Adipocyte (in vitro differentiated cells): Measurements from ENCODE around the gene AASDHPPT.

Source experiments
- DNase-seq: peaks from one replicate; pipeline ENCODE4 v3.0.0-alpha.2; 2015; ENCODE audit warnings: low read depth
- H3K27me3 ChIP-seq: replicated peaks from 2 replicates; pipeline ENCODE4 v1.7.0; 2013; ENCODE audit warnings: mild to moderate bottlenecking, low read length, moderate library complexity; ENCODE audit not compliant: control insufficient read depth, insufficient read depth
- H3K36me3 ChIP-seq: 2 replicates; pipeline ENCODE4 v1.7.0; 2013; ENCODE audit warnings: low read length, mild to moderate bottlenecking, moderate library complexity; ENCODE audit not compliant: control insufficient read depth, insufficient read depth, severe bottlenecking
- H3K4me1 ChIP-seq: 2 replicates; pipeline ENCODE4 v1.7.0; 2013; ENCODE audit warnings: mild to moderate bottlenecking, low read length, moderate library complexity; ENCODE audit not compliant: control insufficient read depth, insufficient read depth
- H3K4me3 ChIP-seq: 2 replicates; pipeline ENCODE4 v1.7.0; 2013; ENCODE audit warnings: mild to moderate bottlenecking, low read length, moderate library complexity
- H3K9ac ChIP-seq: 2 replicates; pipeline ENCODE4 v1.7.0; 2013; ENCODE audit warnings: mild to moderate bottlenecking, low read length, moderate library complexity
- H3K9me3 ChIP-seq: 2 replicates; pipeline ENCODE4 v1.7.0; 2013; ENCODE audit warnings: mild to moderate bottlenecking, low read length, moderate library complexity; ENCODE audit not compliant: control insufficient read depth

AASDHPPT gene

DNA sequence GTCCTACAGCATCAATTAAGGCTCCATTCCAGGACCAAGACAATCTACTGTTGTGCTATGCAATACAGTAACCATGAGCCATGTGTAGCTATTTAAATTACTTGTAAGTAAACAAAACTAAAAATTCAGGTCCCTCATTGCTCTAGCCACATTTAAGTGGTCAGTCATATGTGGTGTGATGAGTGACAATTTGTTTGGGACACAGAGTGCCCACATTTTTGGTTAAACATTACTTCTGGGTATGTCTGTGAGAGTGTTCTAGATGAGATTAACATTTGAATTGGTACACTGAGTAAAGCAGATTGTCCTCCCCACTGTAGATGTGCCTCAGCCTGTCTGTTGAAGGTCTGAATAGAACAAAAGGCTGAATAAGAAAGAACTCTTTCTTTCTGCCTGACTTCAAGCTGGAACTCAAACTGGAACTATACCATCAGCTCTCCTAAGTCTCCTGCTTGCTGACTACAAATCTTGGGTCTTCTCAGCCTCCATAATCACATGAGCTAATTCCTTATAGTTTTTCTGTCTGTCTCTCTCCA, 16.1 kb upstream of the AASDHPPT start:
- no peaks in the 10 kb centered on the region for H3K36me3 ChIP-seq
- no peak for DNase-seq
- no peak overlapping the region for H3K4me3 ChIP-seq
- no peaks in the 10 kb centered on the region for H3K4me1 ChIP-seq
- H3K9me3 ChIP-seq, result no peaks in the 10 kb centered on the region
- no peaks in the 10 kb centered on the region for H3K27me3 ChIP-seq
- H3K9ac ChIP-seq, result no peak overlapping the region

DNA sequence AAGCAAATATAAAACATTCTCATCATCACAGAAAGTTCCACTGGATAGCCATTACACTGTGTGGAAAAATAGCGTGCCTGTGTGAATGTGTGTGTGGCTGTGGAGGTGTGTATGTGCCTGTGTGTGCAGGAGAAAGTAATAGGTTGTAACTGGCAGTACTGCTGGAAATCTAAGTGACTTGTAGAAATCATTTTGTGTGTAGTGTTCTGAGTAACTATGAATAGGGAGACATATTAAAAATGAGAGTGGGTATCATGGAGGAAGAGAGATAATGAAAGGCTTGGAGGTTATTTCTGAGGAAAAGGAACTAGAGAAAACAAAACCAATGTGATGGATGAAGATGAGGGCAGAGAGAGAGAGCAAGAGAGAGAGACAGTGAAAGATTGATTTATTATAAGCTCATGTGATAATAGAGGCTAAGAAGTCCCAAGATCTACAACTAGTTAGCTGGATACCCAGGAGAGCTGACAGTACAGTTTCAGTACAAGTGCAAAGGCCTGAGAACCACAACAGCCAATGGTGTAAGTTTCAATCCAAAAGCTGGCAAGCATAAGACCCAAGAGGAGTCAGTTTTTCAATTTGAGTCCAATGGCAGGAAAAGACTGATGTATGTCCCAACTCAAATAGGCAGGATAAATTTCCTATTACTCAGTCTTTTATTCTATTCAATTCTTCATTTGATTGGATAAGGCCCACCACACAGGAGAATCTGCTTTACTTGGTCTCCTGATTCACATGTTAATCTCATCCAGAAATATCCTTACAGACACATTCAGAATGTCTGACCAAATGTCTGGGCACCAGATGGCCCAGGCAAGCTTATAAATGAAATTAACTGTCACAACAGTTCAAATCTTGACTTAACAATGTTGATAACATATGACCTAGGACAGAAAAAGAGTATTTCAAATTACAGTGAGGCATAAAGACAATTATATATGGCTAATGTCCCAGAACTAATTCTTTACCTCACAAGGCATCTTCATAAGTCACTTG, 15.2 kb upstream of the AASDHPPT start:
- no peaks in the 10 kb centered on the region for H3K4me1 ChIP-seq
- no peak overlapping the region for H3K4me3 ChIP-seq
- H3K9me3 ChIP-seq, result no peaks in the 10 kb centered on the region
- H3K36me3 ChIP-seq, result no peaks in the 10 kb centered on the region
- no peaks in the 10 kb centered on the region for H3K27me3 ChIP-seq
- H3K9ac ChIP-seq, result no peak overlapping the region
- no peak for DNase-seq

DNA sequence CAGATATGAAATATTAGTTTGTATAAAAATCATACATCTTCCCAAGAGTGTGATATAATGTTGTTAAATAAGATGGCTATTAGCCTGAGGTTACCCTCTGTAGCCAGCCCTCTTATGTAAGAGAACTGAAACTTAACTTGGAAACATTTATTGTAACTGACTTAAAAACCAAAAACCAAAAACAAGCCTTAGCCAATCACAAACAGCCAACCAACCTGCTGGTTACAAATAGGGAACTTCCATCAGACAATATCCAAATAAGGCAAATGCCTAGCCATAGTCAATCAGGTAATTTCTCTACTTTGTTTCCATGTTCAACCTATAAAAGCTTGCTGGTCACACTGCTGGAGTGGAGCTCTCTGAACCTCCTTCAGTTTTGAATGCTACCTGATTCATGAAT, 14.5 kb upstream of the AASDHPPT start:
- no peak overlapping the region for H3K4me3 ChIP-seq
- no peaks in the 10 kb centered on the region for H3K9me3 ChIP-seq
- no peak for DNase-seq
- no peaks in the 10 kb centered on the region for H3K4me1 ChIP-seq
- no peaks in the 10 kb centered on the region for H3K36me3 ChIP-seq
- no peak overlapping the region for H3K9ac ChIP-seq
- H3K27me3 ChIP-seq, result no peaks in the 10 kb centered on the region

DNA sequence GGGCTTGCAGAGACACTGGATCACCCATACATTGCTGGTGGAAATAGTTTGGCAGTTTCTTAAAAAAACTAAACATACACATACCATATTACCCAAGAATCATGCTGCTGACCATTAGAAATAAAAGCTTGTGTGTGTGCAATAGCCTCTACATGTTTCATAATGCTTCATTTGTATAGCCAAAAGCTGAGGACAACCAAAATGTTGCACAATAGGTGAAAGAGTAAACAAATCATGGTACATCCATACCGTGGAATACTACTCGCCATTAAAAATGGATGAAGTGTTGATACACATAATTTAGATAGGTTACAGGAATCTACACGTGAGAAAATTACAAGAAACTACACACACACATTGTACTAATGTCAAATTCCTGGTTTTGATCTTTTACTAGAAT, 6.9 kb upstream of the AASDHPPT start:
- Histone ChIP-seq H3K9me3 (peaks cover 3% of the 10 kb centered on the region), H3K27me3 (no peaks in the 10 kb centered on the region), H3K4me1 (no peaks in the 10 kb centered on the region), H3K4me3 (no peak overlapping the region), H3K9ac (no peak overlapping the region), H3K36me3 (no peaks in the 10 kb centered on the region)
- no peak for DNase-seq

DNA sequence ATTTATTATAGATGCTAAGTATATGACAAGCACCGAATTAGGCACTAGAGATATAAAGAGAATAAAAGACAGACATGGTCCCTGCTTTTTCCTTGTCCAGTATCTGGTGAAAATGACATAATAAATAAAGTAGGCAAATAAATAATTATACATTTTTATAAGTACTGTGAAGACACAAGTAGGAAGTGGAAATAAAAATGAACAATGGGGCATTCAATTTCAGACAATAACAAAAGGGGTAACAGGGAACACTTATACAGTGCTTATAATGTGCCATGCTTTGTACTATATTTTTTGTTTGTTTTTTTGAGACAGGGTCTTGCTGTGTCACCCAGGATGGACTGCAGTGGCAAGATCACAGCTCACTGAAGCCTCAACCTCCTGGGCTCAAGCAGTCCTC, 4.7 kb upstream of the AASDHPPT start:
- peaks cover 3% of the 10 kb centered on the region for H3K9me3 ChIP-seq
- H3K4me1 ChIP-seq, result no peaks in the 10 kb centered on the region
- H3K36me3 ChIP-seq, result no peaks in the 10 kb centered on the region
- DNase-seq, result no peak
- no peak overlapping the region for H3K4me3 ChIP-seq
- no peak overlapping the region for H3K9ac ChIP-seq
- no peaks in the 10 kb centered on the region for H3K27me3 ChIP-seq

DNA sequence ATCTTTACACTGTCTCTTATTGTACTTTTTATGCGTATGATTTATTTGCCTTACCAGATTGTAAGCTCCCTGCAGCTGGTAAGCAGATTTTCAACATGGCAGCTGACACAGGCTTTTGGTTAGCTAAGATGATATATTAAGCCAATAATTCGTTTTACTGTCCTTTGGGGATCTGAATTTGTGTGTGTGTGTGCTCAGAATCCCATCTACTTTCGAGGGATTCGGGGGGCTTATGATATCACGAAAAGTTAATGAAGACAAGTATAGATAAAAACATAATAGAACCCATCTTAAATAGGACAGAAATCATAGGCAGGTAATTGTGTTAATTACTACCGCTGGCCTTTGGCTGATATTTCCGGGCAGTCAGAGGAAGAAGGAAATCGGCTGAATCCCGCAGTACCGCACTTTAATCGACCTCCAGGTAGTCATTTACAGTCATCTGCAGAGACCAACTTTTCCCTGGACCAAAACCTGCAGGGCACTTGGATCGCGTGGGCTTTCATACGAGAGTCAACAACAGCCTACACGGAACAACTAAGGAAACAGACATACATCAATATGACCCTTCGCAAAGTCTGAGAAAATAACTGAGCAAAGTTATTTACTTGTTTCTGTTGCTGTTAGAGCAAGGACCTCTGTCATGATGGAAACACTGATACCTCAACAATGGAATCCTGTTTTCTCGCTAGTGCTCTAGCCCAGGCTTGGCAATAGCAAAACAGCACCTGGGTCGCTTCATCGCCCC, 1.1 kb upstream of the AASDHPPT start:
- Histone ChIP-seq H3K4me1 (peaks cover 15% of the 10 kb centered on the region), H3K9me3 (no peaks in the 10 kb centered on the region), H3K27me3 (no peaks in the 10 kb centered on the region), H3K36me3 (peaks cover 20% of the 10 kb centered on the region), H3K9ac (peak overlapping the region; percentile 80), H3K4me3 (peak overlapping the region; percentile 99)
- no peak for DNase-seq

DNA sequence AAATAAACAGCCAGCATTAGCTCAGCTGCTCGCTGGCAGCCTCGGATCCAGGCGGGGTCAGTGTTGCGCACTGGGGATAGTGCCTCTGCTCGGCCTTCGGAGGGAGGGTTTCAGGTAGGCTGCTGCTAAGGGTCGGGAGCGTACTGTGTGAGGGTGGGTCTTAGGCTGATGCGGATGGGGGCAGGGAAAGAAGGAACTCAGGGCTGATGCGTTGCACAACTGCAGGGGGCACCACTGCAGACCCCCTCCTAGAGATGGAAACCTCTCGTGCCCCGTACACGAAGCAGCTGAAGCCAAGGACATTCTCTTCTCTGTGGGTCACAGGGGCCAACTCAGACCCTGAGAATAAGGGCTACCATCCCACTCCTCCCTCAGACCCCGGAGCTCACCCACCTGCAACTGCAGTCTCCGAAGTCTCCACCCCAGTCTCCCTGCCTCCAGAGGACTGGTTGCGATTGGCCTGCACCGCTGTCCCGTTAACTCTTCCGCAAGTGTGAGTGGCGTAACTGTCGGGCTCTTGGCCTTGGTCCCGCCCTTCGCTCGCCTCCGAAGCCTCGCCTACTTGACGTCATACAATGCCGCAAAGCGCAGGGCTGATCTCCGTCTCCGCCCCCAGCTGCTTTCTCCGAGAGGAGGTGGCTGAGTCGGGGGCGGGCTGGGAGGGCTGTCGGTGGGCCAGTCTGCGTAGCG, 398 bp upstream of the AASDHPPT start, which contains the start of gene KBTBD3:
KBTBD3 (minus strand) TSS at position 429 of the 690 bp plus-strand sequence. CDS start 18,250 bp downstream, outside the sequence.
- H3K9ac ChIP-seq, result peak within 1 kb of the TSS; percentile 100
- H3K27me3 ChIP-seq, result no peaks in the 10 kb centered on the region
- H3K4me3 ChIP-seq, result peak within 1 kb of the TSS; percentile 99
- peak; percentile 100 for DNase-seq
- peaks cover 23% of the 10 kb centered on the region for H3K36me3 ChIP-seq
- no peaks in the 10 kb centered on the region for H3K9me3 ChIP-seq
- peaks cover 15% of the 10 kb centered on the region for H3K4me1 ChIP-seq

DNA sequence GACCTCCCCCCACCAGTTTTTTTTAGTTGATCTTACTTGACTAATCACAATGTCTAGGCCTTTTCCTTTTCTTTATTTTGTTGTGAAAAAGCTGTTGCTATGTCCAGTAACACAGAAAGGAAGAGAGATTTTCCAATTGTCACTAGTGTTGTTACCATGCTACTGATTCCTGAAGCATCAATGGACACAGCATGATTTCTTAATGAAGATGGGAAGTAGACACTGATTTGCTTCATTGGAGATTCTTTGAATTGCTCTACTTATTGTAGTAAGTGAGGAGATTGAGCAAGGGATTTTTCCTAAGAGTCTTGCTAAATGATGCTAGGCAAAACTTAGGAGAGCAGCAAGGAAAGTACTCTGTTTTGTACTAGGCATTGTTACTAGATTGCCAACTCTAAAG, 4.6 kb downstream of the AASDHPPT start:
- H3K4me3 ChIP-seq, result no peak overlapping the region
- H3K36me3 ChIP-seq, result peaks cover 35% of the 10 kb centered on the region
- H3K27me3 ChIP-seq, result no peaks in the 10 kb centered on the region
- DNase-seq, result no peak
- H3K9ac ChIP-seq, result no peak overlapping the region
- H3K4me1 ChIP-seq, result peaks cover 19% of the 10 kb centered on the region
- H3K9me3 ChIP-seq, result no peaks in the 10 kb centered on the region

DNA sequence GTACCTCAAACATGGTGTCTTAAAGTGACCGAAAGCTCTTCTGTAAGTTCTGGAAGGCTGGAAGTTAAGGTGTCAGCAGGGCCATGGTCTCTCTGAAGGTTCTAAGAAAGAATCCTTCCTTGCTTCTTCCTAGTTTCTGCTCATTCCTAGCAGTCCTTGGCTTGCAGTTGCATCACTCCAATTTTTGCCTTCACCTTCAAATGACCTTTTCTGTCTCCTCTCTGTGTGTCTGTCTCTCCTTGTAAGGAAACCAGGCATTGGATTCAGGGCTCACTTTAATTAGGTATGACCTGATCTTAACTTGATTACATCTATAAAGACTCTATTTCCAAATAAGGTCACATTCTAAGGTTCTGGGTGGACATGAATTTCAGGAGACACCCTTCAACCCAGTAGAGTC, 8.7 kb downstream of the AASDHPPT start:
- H3K4me3 ChIP-seq, result no peak overlapping the region
- H3K4me1 ChIP-seq, result peaks cover 11% of the 10 kb centered on the region
- peak; percentile 16 for DNase-seq
- peaks cover 24% of the 10 kb centered on the region for H3K36me3 ChIP-seq
- H3K9ac ChIP-seq, result no peak overlapping the region
- no peaks in the 10 kb centered on the region for H3K27me3 ChIP-seq
- no peaks in the 10 kb centered on the region for H3K9me3 ChIP-seq

DNA sequence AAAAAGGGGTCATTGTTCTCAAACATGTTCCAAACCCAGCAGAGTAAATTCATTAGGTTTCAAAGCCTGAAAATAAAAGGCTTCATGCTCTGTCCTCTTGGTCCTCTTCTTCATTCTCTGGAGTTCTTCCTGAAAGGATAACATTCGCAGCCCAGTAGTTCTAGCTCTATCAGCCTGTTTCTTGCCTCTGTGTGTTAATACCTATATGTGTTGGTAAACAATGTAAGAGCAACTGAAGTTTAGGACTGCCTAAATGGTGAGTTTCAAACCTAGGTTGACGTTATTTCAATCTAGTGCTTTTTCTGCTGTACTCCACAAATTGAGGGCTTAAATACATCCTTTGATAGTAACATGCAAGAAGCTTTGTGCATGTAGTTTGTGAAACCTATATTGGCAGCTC, 9.4 kb downstream of the AASDHPPT start:
- no peaks in the 10 kb centered on the region for H3K9me3 ChIP-seq
- peaks cover 11% of the 10 kb centered on the region for H3K4me1 ChIP-seq
- no peaks in the 10 kb centered on the region for H3K27me3 ChIP-seq
- no peak overlapping the region for H3K4me3 ChIP-seq
- H3K9ac ChIP-seq, result peak overlapping the region; percentile 8
- peaks cover 27% of the 10 kb centered on the region for H3K36me3 ChIP-seq
- peak; percentile 10 for DNase-seq
